Stomach (tissue), 4 donors: ENCODE data around the gene INSIG2.

Source experiments
- EP300 ChIP-seq: sonication (generic); formaldehyde crosslinking; IDR thresholded peaks from one replicate; pipeline ENCODE4 v1.6.1; 2017; ENCODE audit warnings: antibody characterized with exemption
- POLR2AphosphoS5 ChIP-seq, 3 donors: sonication (generic); formaldehyde crosslinking; IDR thresholded peaks; one replicate each; pipeline ENCODE4 v1.6.1; 2016; ENCODE audit warnings: antibody characterized with exemption in 3 of 3

DNA sequence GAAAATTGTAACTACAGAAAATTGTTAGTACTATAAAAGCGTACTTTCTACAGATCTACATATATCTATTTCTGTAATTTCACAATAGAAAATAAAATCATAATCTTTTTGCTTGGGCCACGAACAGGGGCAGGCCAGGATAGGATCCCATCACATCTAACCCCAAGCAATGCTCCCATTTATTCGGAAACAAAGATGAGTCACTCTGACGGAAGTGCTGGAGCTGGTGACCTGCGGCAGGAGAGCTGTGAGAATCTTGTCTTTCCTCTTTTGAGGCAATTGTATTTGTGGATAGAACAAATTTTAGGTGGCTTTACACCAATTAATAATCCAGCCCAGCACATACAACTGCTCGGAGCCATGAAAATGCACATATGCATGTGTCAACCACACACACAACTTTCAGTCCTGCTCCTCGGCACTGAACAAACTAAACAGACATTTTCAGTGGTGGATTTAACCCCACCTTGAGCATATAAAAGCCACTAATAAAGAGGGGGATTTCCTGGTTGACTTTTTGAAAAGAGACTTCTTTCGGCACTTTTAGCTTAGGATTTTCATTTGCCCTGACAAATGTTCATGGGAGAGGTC, 22.3 kb upstream of the INSIG2 start:
- TF ChIP-seq POLR2AphosphoS5 (IDR thresholded peaks at IDR 0.05) (no peak), EP300 (no peak)
